ENCODE data around the gene CCDC18.

DNA sequence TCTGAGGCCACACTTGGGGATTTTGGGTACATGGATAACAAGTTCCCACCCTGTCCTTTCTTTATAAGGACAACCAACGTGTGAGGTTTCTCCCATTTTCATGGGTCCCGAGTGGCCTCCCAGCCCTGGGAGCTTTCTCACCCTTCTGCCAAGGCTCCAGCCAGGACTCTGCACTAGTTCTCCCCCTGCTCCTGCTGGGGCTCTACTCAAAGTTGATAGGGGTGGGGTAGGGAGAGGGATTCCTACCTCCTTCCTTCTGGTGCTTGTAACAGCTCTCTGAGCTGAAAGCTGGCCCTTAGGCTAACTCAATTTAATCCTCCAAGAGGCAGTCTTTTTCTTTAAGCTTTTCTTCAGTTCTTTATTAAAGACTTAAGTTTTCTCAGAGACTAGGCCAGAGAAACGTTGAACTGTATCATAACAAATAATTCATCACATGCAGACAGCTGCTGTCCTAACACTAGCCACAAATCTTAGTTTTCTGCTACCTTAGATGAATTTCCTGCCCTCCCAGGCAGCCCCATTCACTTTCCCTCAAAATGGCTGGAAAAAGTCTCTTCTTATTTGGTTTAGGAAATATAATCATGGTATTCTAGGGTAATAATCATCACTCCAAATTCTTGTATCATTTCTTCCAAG is 142.8 kb downstream of the CCDC18 start:
- TF ChIP-seq CTCF (conservative IDR thresholded peaks at IDR 0.05; ENCODE audit: low read length): no peak
- TF ChIP-seq EZH2phosphoT487 (IDR thresholded peaks at IDR 0.05; ENCODE audit: borderline replicate concordance, low read depth, low read length): no peak

Measured in OCI-LY7 (cell line).